Cardiac fibroblast (primary cell): ENCODE data around the gene PRRC1.
A peak's percentile ranks its signal among the peaks of the same experiment; 100 is the strongest.
"Not testable (repeated sequence)": the region's sequence is repeated elsewhere in the genome, so short reads cannot be mapped to it uniquely, and the experiment has no call there.

Experiments
- DNase-seq, 2 donors: peaks; one replicate each; pipeline versions ENCODE4 v3.0.0 to v3.0.0-alpha.2; 2010; ENCODE audit warnings: low read depth in 2 of 2
- H3K4me3 ChIP-seq, 2 donors: replicated peaks in 1 of 2; 1 replicate in 1 of 2; 2 replicates in 1 of 2; pipeline ENCODE4 v1.5.1; 2011; ENCODE audit warnings: low read depth in 2 of 2, low read length in 2 of 2, mild to moderate bottlenecking in 2 of 2, moderate library complexity in 1 of 2
- CTCF ChIP-seq: IDR thresholded peaks from one replicate; pipeline ENCODE4 v1.5.1; 2011; ENCODE audit warnings: low read depth, mild to moderate bottlenecking, low read length, inconsistent platforms

The PRRC1 gene

GRCh38 chr5:127517110-127517479, 345 bp upstream of the PRRC1 start:
- H3K4me3 ChIP-seq, result peak overlapping the region; percentile 35 to 41
- TF ChIP-seq CTCF, result no peak
- no peak for DNase-seq

DNA sequence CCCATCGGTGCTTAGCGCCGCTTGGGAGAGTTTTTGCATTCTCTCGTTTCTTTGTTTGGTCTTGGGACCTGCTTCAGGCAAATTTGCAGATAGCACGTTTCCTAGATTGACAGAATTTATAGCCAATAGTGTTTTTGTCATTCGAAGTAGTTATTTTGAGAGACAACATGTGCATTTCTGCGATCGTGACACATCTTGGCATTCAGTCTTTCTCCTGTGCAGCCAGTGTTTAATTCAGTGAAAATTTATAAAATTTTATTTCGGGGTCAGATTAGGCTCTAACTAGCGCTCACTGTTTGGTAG, 830 bp downstream of the PRRC1 start:
- no peak for TF ChIP-seq CTCF

DNA sequence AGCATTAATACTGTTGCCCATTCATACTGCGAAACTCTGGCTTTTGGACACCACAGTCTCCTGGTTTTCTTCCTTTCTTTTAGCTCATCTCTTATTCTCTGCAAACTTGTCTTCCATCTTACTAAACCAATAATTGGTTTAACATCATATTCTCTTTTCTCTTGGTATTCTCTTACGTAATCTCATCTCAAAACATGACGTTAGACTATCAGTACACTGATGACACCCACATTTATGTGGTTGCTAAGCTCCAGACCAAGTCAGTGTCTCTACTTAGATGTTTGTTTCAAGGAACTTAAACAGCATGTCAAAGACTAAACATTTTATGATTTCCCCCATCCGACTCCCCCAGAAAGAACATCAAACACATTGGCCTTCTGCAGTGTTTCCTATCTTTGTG, 2.1 kb downstream of the PRRC1 start:
- peak overlapping the region in 1 of 2 donors; percentile 99 for H3K4me3 ChIP-seq
- no peak for TF ChIP-seq CTCF
- peak in 1 of 2 donors; percentile 33 for DNase-seq

More for the DNA sequence above, 830 bp downstream of the PRRC1 start:
- H3K4me3 ChIP-seq, result peak overlapping the region; percentile 99 to 100
- peak; percentile 72 to 74 for DNase-seq

DNA sequence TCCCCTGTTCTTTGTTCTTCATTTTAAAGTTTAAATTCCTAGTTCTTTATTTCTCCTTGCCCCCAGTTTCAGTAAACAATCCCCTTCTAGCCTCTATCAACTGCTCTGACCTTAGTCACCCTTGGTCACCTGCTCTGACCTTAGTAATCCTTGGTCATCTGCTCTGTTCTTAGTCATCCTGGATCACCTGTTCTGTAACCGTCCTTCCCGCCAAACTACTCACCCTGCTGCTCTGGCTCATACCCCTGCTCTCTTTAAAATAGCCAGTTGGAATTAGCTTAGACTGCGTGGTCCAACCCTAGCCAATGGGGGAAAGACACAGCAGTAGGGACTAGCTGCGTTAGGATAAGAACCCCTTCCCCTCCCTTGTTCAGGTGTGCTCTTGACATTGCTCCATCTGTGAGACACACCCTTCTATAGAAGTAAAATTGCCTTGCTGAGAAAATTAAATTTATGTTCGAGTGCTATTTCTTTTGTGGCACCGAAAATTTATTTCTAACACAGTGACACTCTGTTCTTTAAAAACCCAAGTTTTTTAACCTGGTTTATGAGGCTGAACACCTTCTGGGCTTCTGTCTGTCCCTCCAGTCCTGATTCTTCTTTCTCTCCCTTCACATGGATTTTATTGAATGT, 3.8 kb downstream of the PRRC1 start:
- no peak for DNase-seq
- no peak for TF ChIP-seq CTCF
- no peak overlapping the region for H3K4me3 ChIP-seq

DNA sequence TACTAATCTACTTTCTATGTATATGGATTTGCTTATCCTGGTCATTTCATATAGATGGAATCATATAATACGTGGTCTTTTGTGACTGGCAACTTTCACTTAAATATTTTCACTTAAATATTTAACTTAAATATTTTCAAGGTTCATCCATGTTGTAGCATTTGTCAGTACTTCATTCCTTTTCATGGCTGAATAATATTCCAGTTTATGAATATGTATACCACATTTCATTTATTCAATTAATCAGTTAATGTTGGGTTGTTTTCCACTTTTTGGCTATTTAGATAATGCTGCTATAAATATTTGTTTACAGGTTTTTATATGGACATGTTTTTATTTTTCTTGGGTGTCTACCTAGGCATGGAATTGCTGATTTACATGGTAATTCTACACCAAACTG, 7.7 kb downstream of the PRRC1 start:
- H3K4me3 ChIP-seq, result no peak overlapping the region
- DNase-seq, result no peak
- no peak for TF ChIP-seq CTCF

DNA sequence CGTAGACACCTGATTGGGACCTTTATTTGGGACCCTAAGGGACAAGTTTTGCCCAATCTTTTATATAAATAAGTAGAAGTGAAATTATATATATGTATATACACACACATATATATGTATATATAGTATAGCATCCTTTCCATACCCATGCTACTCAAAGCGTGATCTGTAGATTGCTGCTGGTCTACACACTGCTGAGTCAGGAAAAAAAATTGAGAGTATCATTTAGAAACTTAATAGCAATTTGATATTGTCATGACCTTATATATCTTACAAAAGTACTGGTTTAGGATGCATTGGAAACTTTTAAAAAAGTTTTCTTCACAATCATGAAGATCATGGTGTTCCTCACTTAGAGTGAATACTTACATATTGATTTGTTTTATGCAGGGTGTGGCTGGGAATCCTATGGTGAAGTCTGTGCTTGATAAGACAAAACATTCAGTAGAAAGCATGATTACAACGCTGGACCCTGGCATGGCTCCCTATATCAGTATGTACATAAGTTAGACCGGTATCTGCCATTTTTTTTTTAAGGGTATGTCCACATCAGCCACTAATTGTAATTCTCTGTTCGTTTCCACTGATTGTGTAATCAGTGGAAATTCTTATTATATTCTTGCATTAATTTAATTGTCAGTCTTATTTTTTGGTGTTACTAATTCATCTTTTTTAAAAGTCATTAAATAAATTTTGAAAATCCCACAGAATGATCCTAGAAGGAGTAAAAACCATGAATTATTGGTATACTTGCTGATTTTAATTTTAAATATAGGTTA, 12.7 kb downstream of the PRRC1 start:
- TF ChIP-seq CTCF, result no peak
- H3K4me3 ChIP-seq, result no peak overlapping the region
- no peak for DNase-seq

GRCh38 chr5:127536687-127537086, 19.2 kb downstream of the PRRC1 start:
- no peak overlapping the region for H3K4me3 ChIP-seq
- peak; percentile 19 for TF ChIP-seq CTCF
- DNase-seq, result peak; percentile 15 to 29

DNA sequence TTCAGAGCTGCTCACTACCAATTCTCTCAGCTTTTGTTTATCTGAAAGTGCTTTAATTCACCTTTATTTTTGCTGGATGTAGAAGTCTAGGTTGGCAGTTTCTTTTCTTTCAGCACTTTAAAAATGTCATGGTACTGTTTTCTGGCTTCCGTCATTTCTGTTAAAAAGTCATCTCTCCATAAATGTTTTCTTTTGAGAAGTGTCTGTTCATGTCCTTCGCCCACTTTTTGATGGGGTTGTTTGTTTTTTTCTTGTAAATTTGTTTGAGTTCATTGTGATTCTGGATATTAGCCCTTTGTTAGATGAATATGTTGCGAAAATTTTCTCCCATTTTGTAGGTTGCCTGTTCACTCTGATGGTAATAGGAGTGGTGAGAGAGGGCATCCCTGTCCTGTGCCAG, 23.1 kb downstream of the PRRC1 start:
- H3K4me3 ChIP-seq, DNase-seq: not testable (repeated sequence)

DNA sequence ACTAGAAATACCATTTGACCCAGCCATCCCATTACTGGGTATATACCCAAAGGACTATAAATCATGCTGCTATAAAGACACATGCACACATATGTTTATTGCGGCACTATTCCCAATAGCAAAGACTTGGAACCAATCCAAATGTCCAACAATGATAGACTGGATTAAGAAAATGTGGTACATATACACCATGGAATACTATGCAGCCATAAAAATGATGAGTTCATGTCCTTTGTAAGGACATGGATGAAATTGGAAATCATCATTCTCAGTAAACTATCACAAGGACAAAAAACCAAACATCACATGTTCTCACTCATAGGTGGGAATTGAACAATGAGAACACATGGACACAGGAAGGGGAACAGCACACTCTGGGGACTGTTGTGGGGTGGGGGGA, 27.8 kb downstream of the PRRC1 start:
- not testable (repeated sequence) for DNase-seq, H3K4me3 ChIP-seq
